Stimulated activated CD4-positive, alpha-beta T cell treated with anti-CD3 and anti-CD28 coated beads, TNF-alpha, amount 100 ng/mL, for 24 hours (primary cell): ENCODE results near the gene JAKMIP1.

Experiments
- DNase-seq, 3 experiments: peaks; one replicate each; pipeline ENCODE4 v3.0.0-alpha.2; 2020; ENCODE audit warnings: low read depth in 3 of 3

The JAKMIP1 gene

GRCh38 chr4:6095023-6095752 lies 105.2 kb downstream of the JAKMIP1 start:
- no peak for DNase-seq

- no peak for DNase-seq
Measured at GRCh38 chr4:6093671-6094070, 106.7 kb downstream of the JAKMIP1 start.

GRCh38 chr4:6092971-6093370 lies 107.4 kb downstream of the JAKMIP1 start:
- DNase-seq: no peak

- DNase-seq: no peak
Measured at GRCh38 chr4:6092131-6092530, 108.2 kb downstream of the JAKMIP1 start.

DNA sequence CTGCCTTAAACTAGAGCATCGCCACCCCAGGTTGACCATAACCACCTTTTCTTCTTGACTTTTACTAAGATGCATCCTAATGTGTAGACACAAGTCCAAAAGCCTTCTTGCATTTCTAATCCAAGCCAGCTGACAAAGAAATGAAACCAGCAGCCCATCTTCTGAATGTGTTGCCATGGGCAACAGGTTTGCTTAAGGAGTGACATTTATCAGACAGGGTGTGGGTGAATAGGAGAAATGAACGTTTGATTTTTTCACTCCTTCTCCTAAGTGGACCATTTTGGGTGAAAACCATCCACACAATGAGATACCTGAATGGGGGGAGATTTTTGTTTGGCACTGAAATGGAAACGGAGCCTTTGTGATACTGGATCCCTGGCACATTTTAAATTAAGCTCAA lies 109.4 kb downstream of the JAKMIP1 start:
- DNase-seq: no peak

DNA sequence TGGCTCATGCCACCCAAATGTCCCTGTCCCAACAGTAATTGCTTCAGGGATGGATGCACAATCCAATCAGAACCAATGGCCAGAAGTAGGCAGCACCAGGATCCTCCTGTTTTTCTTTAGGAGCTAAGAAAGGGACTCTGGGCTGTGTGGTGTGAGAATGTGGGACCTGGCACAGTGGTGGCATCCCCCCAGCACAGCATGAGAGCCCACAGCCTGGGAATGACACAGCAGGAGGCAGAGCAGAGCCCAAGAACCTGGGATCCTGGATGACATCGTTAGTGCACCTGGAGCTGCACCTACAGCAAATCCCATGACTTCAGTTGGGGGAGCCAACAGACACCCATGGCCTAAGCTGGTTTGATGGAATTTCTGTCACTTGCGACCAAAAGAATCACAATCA lies 111.4 kb downstream of the JAKMIP1 start:
- no peak for DNase-seq

- DNase-seq: no peak
Measured at GRCh38 chr4:6087669-6088341, 112.5 kb downstream of the JAKMIP1 start.

GRCh38 chr4:6086846-6087245 lies 113.5 kb downstream of the JAKMIP1 start:
- no peak for DNase-seq

- no peak for DNase-seq
Measured at GRCh38 chr4:6085691-6086628, 114.4 kb downstream of the JAKMIP1 start.

- DNase-seq: no peak
Measured at GRCh38 chr4:6085028-6085690, 115.2 kb downstream of the JAKMIP1 start.

DNA sequence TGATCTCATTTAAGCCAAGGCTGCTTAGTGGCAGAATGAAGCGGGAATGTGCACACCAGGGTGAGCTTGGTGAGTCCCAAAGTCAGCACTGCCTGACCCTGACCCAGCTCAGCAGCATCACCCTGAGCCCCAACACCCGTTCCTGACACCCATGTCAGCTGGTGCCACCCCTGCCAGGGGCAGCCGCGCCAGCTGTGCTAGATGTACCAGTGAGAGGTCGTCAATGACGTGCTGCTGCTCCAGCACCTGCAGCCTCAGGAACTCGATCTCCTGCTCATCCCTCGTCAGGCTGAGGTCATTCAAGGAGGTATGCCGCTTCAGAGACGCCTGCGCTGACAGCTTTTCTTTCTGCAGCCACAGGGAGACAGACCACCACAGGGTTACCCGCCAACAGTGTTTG lies 120.4 kb downstream of the JAKMIP1 start:
- DNase-seq: no peak

GRCh38 chr4:6078560-6078959 lies 121.8 kb downstream of the JAKMIP1 start:
- no peak for DNase-seq

DNA sequence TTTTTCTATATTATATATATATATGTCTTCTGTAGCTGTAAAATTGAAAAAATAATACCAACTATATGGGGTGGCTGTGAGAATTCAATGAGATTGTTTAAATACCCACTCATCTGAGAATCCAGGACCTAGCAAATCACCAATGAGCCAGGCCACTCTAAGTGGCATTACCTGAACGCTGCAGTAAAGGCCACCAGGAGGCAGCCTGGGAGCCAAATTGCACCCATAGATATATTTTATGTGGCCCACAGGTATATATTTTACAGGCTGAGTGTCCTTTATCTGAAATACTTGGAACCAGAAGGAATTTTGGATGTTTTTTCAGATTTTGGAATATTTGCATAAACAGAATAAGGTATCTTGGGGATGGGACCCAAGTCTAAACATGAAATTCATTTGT lies 124.0 kb downstream of the JAKMIP1 start:
- DNase-seq: no peak

- DNase-seq: no peak
Measured at GRCh38 chr4:6074758-6075157, 125.6 kb downstream of the JAKMIP1 start.

DNA sequence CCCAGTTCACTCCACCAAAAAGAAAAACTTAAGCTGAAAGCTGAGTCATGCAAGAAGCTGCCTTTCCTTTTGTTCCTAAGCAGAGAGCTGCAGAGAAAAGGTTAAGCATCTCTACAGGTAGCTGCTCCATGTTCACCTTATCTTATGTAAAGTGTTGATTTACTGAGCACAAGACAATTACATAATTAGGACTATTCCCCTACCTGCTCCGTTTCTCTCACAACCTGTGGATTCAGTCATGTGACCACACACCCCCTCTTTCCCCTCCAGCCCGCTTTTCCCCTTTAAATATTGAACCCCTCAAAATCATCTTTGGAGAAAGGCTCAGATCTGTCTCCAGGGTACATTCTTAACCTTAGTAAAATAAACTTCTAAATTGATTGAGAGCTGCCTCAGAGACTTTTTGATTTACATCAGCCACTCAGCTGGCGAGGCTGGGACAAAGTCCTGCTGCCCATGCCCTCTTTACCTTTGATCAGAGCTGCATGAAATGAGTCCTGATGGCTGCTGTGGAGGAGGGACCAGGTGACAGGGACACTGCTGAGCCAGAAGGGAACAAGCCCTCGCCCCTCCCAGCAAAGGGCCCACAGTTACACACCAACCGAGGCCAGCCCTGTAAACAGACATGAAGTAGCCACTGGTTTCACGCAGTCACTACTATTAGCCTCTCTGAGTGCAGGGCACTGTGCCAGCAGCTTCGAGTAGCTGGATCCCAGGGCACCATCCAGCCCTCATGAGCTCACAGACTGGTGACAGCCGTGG lies 128.2 kb downstream of the JAKMIP1 start:
- no peak for DNase-seq

DNA sequence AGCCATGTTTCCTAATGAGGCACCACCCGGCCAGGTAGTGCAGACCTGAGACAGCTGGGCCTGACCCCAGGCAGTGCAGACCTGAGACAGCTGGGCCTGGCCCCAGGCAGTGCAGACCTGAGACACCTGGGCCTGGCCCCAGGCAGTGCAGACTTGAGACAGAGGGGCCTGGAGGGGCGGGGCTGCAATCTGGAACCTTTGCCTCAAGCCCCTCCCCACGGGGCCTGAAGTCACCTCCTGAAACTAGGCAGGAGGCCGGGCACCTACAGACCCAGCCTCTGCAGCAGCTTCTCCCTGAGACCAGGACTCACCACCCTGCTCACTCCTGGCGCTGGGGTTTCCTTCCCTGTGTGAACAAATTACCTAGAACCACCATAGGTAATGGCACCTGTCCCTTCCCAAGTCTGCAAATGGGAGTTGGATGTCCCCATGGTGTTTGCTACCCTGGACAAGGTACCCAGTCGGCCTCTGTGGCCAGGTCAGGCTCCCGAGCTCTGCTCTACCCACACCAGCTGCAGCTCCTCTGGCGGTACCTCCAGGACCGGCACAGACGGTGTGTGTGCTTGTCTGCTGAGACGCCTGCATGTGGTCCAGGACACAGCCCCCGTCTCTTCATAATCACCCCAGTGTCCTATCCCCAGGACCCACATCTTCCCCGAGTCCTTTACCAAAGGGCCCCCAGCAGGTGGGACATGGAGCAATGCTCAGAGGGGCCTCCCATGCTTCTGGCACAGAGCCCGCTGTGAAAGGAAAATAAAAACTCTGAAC lies 129.0 kb downstream of the JAKMIP1 start:
- DNase-seq: no peak

GRCh38 chr4:6069845-6070709 lies 130.3 kb downstream of the JAKMIP1 start:
- no peak for DNase-seq

DNA sequence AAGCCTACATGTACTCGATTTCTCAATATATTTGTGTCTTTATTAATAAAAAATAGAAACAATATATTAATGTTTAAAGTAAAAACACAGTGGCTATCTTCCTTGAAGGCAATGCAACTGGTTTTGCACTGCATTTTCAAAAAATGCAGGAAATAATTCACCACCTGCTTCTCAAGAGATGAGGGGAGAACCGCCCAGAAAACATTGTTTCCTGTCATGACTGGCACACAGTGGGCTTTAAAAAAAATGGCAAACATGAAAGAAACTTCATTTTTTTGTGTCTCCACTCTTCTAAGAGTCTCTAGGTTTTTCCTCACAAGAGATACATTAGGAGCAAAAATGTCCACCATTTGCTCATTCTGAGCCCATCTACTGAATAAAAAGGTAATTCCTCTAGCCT lies 131.4 kb downstream of the JAKMIP1 start:
- DNase-seq: no peak

DNA sequence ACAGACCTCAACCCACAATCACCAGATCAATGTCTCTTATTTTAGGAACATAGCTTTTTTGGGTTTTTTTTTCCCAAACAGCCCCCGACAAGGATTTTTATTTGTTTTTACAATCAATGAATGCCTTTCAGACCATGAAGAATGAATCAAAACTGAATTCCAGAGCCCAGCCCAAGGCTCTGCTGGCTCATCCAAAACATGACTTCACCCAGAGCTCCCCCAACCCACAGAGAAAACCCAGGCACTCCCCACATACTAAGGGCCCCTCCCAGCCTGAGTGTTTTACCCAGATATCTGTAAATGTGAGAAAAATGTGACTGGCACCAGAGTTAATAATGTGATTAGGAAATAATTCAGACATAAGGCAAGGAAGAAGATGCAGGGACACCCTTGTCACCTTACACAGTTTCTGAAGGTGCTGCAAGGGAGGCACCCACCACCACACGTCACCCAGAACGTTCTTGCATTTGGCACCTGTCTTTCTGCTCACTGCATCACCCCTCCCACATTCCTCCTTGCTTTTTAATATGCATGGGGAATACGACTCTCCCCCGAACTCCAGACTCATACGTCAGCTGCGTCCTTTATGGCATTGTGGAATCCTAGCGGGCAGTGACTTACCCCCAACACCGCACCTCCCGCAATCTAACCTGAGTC lies 134.3 kb downstream of the JAKMIP1 start:
- no peak for DNase-seq
